GM08714 (cell line): ENCODE measurements around the gene ANO4.

Source experiments
- H3K4me3 ChIP-seq: fragments of 200-500 bp; sonication (Bioruptor generic); 2 replicates; pipeline ENCODE4 v1.5.1; 2014; ENCODE audit warnings: mild to moderate bottlenecking, low read length, inconsistent platforms
- ZNF274 ChIP-seq: IDR thresholded peaks from 2 replicates; pipeline ENCODE4 v1.6.1; 2012; ENCODE audit warnings: mild to moderate bottlenecking, low read depth, low read length

The ANO4 gene

GRCh38 chr12:100794441-100795173 is at the start of gene ANO4:
Gene ANO4 (plus strand): TSS chr12:100794776. CDS start chr12:100901786, 107,010 bp downstream.
- no peak for TF ChIP-seq ZNF274
- no peak within 1 kb of the TSS for H3K4me3 ChIP-seq

GRCh38 chr12:100745378-100746071 is 49.1 kb upstream of the ANO4 start:
- no peak for TF ChIP-seq ZNF274
- H3K4me3 ChIP-seq: no peak overlapping the region

- no peak for TF ChIP-seq ZNF274
- no peak overlapping the region for H3K4me3 ChIP-seq
Measured at GRCh38 chr12:100752841-100753240, 41.7 kb upstream of the ANO4 start.

GRCh38 chr12:100753837-100754236 is 40.7 kb upstream of the ANO4 start:
- no peak overlapping the region for H3K4me3 ChIP-seq
- no peak for TF ChIP-seq ZNF274

- no peak for TF ChIP-seq ZNF274
- no peak overlapping the region for H3K4me3 ChIP-seq
Measured at GRCh38 chr12:100755186-100755585, 39.4 kb upstream of the ANO4 start.

GRCh38 chr12:100758083-100758482 is 36.5 kb upstream of the ANO4 start:
- no peak overlapping the region for H3K4me3 ChIP-seq
- TF ChIP-seq ZNF274: no peak

GRCh38 chr12:100767371-100767770 is 27.2 kb upstream of the ANO4 start:
- TF ChIP-seq ZNF274: no peak

GRCh38 chr12:100767950-100768349 is 26.6 kb upstream of the ANO4 start:
- TF ChIP-seq ZNF274: no peak
- no peak overlapping the region for H3K4me3 ChIP-seq

More at GRCh38 chr12:100767371-100767770, 27.2 kb upstream of the ANO4 start:
- H3K4me3 ChIP-seq: no peak overlapping the region

GRCh38 chr12:100778967-100779590 is 15.5 kb upstream of the ANO4 start:
- no peak overlapping the region for H3K4me3 ChIP-seq
- no peak for TF ChIP-seq ZNF274

GRCh38 chr12:100789146-100789545 is 5.4 kb upstream of the ANO4 start:
- H3K4me3 ChIP-seq: no peak overlapping the region
- no peak for TF ChIP-seq ZNF274

GRCh38 chr12:100789975-100790374 is 4.6 kb upstream of the ANO4 start:
- no peak for TF ChIP-seq ZNF274
- H3K4me3 ChIP-seq: no peak overlapping the region

- H3K4me3 ChIP-seq: no peak overlapping the region
- no peak for TF ChIP-seq ZNF274
Measured at GRCh38 chr12:100790552-100790951, 4.0 kb upstream of the ANO4 start.

- H3K4me3 ChIP-seq: no peak overlapping the region
- no peak for TF ChIP-seq ZNF274
Measured at GRCh38 chr12:100793182-100793581, 1.4 kb upstream of the ANO4 start.

- H3K4me3 ChIP-seq: no peak overlapping the region
- no peak for TF ChIP-seq ZNF274
Measured at GRCh38 chr12:100795174-100795799, 711 bp downstream of the ANO4 start.
